ENCODE measurements around the gene RAPGEF4. TPM values are rescaled to one million over a fixed set of nuclear protein-coding genes. Genes with fewer than 3 reads are reported as not detected.

Gene RAPGEF4
- total RNA-seq, 6 experiments from 2014 or later, result 9.5 to 18.4 (median 14.7) TPM

DNA sequence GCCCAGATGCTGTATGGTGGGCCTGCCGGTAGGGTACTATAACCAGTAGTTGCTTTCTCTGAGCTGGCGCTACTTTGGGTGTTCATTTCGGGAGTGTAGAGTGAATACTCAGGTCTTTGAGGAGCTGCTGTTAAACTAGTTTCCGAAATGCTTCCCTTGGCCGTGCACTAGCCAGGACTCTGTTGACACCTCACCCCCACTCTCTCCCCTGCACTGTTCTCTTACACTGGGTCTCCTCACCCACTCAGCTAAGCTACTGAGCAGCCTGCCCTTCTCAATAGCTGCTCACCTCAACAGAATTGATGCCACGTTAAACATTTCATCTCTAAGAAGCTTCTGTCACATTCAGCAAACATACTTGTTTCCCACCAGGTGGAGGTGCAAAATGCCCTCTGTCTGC lies 86.9 kb downstream of the RAPGEF4 start:
- no peaks in the 10 kb centered on the region for H3K27me3 ChIP-seq
- 89% methylated on average over 3 of the region's 6 CpGs for WGBS (ENCODE audit: insufficient coverage, low coverage, low lambda C conversion rate, missing lambda C conversion rate)
- DNase-seq (no peak), ATAC-seq (no peak)
- no peaks in the 10 kb centered on the region for H3K4me1 ChIP-seq
- TF ChIP-seq POLR2A (IDR thresholded peaks at IDR 0.05), result no peak
- TF ChIP-seq, protein P1, sequence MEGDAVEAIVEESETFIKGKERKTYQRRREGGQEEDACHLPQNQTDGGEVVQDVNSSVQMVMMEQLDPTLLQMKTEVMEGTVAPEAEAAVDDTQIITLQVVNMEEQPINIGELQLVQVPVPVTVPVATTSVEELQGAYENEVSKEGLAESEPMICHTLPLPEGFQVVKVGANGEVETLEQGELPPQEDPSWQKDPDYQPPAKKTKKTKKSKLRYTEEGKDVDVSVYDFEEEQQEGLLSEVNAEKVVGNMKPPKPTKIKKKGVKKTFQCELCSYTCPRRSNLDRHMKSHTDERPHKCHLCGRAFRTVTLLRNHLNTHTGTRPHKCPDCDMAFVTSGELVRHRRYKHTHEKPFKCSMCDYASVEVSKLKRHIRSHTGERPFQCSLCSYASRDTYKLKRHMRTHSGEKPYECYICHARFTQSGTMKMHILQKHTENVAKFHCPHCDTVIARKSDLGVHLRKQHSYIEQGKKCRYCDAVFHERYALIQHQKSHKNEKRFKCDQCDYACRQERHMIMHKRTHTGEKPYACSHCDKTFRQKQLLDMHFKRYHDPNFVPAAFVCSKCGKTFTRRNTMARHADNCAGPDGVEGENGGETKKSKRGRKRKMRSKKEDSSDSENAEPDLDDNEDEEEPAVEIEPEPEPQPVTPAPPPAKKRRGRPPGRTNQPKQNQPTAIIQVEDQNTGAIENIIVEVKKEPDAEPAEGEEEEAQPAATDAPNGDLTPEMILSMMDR (IDR thresholded peaks at IDR 0.05), result no peak
- H3K9me3 ChIP-seq, result no peaks in the 10 kb centered on the region
- intact Hi-C loops (cut with DNase I), result no loop called here
- no peaks in the 10 kb centered on the region for H3K36me3 ChIP-seq
- H3K27ac ChIP-seq, result no peak overlapping the region
- H3K4me3 ChIP-seq, result no peak overlapping the region

DNA sequence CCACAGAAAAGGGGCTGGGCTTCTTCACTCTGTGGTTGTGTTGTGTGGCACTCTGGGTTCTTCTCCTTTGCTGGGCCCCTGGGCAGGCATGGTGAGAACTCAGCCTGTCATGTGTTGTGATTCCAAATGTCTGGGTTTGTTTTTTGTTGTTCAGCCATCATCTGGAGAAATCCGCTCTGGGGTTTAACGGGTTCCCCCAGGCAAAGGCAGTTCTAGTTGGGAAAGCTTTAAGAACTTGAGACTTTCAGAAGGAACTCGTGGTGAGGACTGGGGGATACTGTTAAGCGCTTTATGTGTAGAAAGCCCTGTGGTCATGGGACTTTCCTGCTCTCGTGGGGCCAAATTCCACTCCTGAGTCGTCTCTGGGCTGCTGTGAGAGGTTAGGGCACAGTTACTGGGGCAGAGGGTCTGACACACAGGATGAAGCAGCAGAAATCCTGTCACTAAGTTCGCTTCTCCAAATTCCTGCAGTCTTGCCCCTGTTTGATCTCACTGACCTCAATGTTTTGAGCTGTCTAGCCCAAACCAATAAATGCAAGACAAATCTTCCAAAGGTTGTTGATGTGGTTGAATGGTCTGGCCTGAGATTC lies 87.7 kb downstream of the RAPGEF4 start:
- H3K4me1 ChIP-seq, result no peaks in the 10 kb centered on the region
- H3K27ac ChIP-seq, result no peak overlapping the region
- TF ChIP-seq POLR2A (IDR thresholded peaks at IDR 0.05), result no peak
- TF ChIP-seq, protein P1 (IDR thresholded peaks at IDR 0.05), result no peak
- intact Hi-C loops (cut with DNase I), result no loop called here
- no peak overlapping the region for H3K4me3 ChIP-seq
- ATAC-seq (no peak), DNase-seq (no peak)
- no peaks in the 10 kb centered on the region for H3K27me3 ChIP-seq
- WGBS (ENCODE audit: insufficient coverage, low coverage, low lambda C conversion rate, missing lambda C conversion rate), result 59% methylated on average over 5 of the region's 7 CpGs
- no peaks in the 10 kb centered on the region for H3K36me3 ChIP-seq
- H3K9me3 ChIP-seq, result no peaks in the 10 kb centered on the region

DNA sequence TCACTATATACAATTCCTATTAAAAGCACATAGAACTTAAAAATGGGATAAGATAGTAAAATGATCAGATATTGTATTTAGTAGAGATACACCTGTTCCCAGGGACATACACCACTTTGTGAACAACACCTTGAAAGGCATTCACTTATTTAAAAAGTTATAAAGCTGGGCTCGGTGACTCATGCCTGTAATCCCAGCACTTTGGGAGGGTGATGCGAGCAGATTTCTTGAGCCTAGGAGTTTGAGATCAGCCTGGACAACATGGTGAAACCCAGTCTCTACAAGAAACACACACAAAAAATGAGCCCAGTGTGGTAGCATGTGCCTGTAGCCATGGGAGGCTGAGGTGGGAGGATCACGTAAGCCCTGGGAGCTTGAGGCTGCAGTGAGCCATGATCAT lies 90.9 kb downstream of the RAPGEF4 start:
- intact Hi-C loops (cut with DNase I), result loop anchor here in 1 of 2 donors (5.0 kb wide), 1 partner anchor 106 kb away; no protein-coding TSS in a partner anchor
- Histone ChIP-seq H3K27me3 (no peaks in the 10 kb centered on the region), H3K36me3 (no peaks in the 10 kb centered on the region), H3K4me3 (no peak overlapping the region), H3K9me3 (no peaks in the 10 kb centered on the region), H3K27ac (no peak overlapping the region), H3K4me1 (no peaks in the 10 kb centered on the region)
- DNase-seq (no peak), ATAC-seq (no peak)
- TF ChIP-seq POLR2A (IDR thresholded peaks at IDR 0.05), result no peak
- 95% methylated on average over 3 of the region's 3 CpGs for WGBS (ENCODE audit: insufficient coverage, low coverage, low lambda C conversion rate, missing lambda C conversion rate)

DNA sequence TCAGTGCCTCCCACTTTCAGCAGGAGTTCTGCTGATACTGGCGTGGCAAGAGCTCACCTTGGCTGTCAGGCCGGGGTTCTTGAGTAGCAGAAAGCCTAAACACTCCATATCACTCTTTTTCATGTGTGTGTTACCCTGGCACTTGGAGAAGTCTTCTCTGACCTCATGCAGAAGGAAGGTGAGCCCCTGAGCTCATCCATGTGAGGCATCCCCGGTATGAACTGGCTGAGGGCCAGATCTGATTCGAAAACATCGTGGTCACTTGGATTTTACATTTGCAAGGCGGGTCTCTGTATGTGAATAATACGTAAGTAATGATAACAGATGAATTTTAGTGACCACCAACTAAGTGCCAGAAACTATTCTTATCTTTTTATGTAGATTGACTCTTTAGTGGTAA lies 93.6 kb downstream of the RAPGEF4 start:
- WGBS (ENCODE audit: insufficient coverage, low coverage, low lambda C conversion rate, missing lambda C conversion rate), result 86% methylated on average over 5 of the region's 7 CpGs
- H3K4me3 ChIP-seq, result no peak overlapping the region
- H3K4me1 ChIP-seq, result no peaks in the 10 kb centered on the region
- intact Hi-C loops (cut with DNase I), result loop anchor here in 1 of 2 donors (5.0 kb wide), 1 partner anchor 103 kb away; no protein-coding TSS in a partner anchor
- ATAC-seq, result no peak
- no peak overlapping the region for H3K27ac ChIP-seq
- DNase-seq, result no peak
- no peak for TF ChIP-seq POLR2A (IDR thresholded peaks at IDR 0.05)
- TF ChIP-seq, protein P1 (IDR thresholded peaks at IDR 0.05), result no peak
- H3K9me3 ChIP-seq, result no peaks in the 10 kb centered on the region
- no peaks in the 10 kb centered on the region for H3K36me3 ChIP-seq
- H3K27me3 ChIP-seq, result no peaks in the 10 kb centered on the region

DNA sequence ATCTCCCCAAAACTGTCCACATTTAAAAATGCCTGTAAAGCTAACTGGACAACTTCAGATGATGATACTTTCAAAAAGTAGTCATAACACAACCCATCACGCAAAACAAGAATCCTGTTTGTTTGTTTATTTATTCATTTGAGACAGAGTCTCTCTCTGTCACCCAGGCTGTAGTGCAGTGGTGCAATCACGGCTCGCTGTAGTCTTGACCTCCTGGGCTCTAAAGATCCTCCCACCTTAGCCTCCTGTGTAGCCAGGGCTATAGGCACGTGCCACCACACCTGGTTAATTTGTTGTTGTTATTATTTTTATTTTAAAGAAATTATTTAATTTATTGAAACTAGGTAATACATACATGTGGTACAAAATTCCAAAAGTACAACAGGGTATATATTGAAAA lies 94.8 kb downstream of the RAPGEF4 start:
- Histone ChIP-seq H3K36me3 (no peaks in the 10 kb centered on the region), H3K27ac (no peak overlapping the region), H3K27me3 (no peaks in the 10 kb centered on the region), H3K9me3 (no peaks in the 10 kb centered on the region), H3K4me1 (no peaks in the 10 kb centered on the region), H3K4me3 (no peak overlapping the region)
- intact Hi-C loops (cut with DNase I), result no loop called here
- TF ChIP-seq POLR2A (IDR thresholded peaks at IDR 0.05), result no peak
- TF ChIP-seq, protein P1 (IDR thresholded peaks at IDR 0.05), result no peak
- DNase-seq (no peak), ATAC-seq (peak in 2 of 4 donors; percentile 30 to 66)
- WGBS (ENCODE audit: insufficient coverage, low coverage, low lambda C conversion rate, missing lambda C conversion rate), result 58% methylated on average over 4 of the region's 4 CpGs
